ENCODE data around the gene GPR148. TPM values are rescaled to one million over a fixed set of nuclear protein-coding genes. Genes with fewer than 3 reads are reported as not detected.

GPR148 gene
- polyA plus RNA-seq, 4 donors, result not detected

GRCh38 chr2:130766711-130767407 is 38.0 kb downstream of the GPR148 start:
- DNase-seq (ENCODE audit: low read depth in 4 of 4, low spot score in 3 of 4), result no peak

GRCh38 chr2:130767408-130767775 is 38.5 kb downstream of the GPR148 start:
- no peak for DNase-seq (ENCODE audit: low read depth in 4 of 4, low spot score in 3 of 4)

- DNase-seq (ENCODE audit: low read depth in 4 of 4, low spot score in 3 of 4), result no peak
Measured at GRCh38 chr2:130768191-130768855, 39.5 kb downstream of the GPR148 start.

GRCh38 chr2:130769343-130769907 is 40.6 kb downstream of the GPR148 start:
- no peak for DNase-seq (ENCODE audit: low read depth in 4 of 4, low spot score in 3 of 4)

- no peak for DNase-seq (ENCODE audit: low read depth in 4 of 4, low spot score in 3 of 4)
Measured at GRCh38 chr2:130776550-130776949, 47.7 kb downstream of the GPR148 start.

- DNase-seq (ENCODE audit: low read depth in 4 of 4, low spot score in 3 of 4), result no peak
Measured at GRCh38 chr2:130778781-130779180, 49.9 kb downstream of the GPR148 start.

Other genes starting within 250 kb of the GPR148 start
- gene POTEI, start 219.7 kb upstream of the GPR148 start, polyA plus RNA-seq (ENCODE audit: insufficient read length in 4 of 4), result under 1 TPM in 2 of 4 donors, not detected in 2; 0.10 to 0.27 TPM
- not detected for gene CFC1B, start 207.8 kb upstream of the GPR148 start, polyA plus RNA-seq (ENCODE audit: insufficient read length in 4 of 4)
- under 1 TPM in 1 of 4 donors, not detected in 3; 0.18 TPM for gene CFC1, start 129.5 kb upstream of the GPR148 start, polyA plus RNA-seq (ENCODE audit: insufficient read length in 4 of 4)
- under 1 TPM in 2 of 4 donors, not detected in 2; 0.12 to 0.32 TPM for gene POTEJ, start 117.6 kb upstream of the GPR148 start, polyA plus RNA-seq (ENCODE audit: insufficient read length in 4 of 4)
- under 1 TPM; 0.03 to 0.05 (median 0.04) TPM for gene AMER3, start 26.5 kb downstream of the GPR148 start, polyA plus RNA-seq (ENCODE audit: insufficient read length in 4 of 4)
- gene ARHGEF4, start 107.8 kb downstream of the GPR148 start, polyA plus RNA-seq (ENCODE audit: insufficient read length in 4 of 4), result 10 to 100 TPM in 1 of 4 donors, 1 to 10 TPM in 3; 6.2 to 15.7 (median 7.8) TPM

Data from left renal pelvis (tissue), 4 donors.